Measurements from ENCODE around the gene SEPSECS. TPM values are rescaled to one million over a fixed set of nuclear protein-coding genes. Genes with fewer than 3 reads are reported as not detected.

Gene SEPSECS
- total and polyA plus RNA-seq, 2 of the 8 experiments (the other 6 are each of a cell fraction or from before 2014, with no cell fraction given), result 1.9 to 4.1 TPM

DNA sequence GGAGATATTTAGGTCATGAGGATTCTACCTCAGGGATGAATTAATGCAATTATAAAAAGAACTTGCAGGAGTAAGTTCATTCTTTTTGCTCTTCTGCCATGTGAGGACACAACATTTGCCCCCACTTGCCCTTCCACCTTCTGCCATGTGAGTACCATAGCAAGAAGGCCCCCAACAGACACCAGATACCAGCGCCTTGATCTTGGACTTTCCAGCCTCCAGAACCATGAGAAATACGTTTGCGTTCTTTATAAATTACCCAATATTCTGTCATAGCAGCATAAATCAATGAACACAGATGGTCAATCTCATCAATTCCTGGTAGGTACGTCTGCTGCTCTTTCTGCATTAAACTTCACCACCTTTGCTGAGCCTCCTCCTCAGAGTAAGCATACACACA, 5.7 kb upstream of the SEPSECS start:
- H3K27me3 ChIP-seq (replicated peaks in 1 of 4; ENCODE audit: control insufficient read depth in 3 of 4, extremely low read depth in 1 of 4, insufficient read depth in 3 of 4, low read length in 3 of 4), result no peaks in the 10 kb centered on the region
- no peak overlapping the region for H2BK120ac ChIP-seq (replicated peaks; ENCODE audit: low read depth, low read length)
- H3K23me2 ChIP-seq (ENCODE audit: low read depth, low read length), result no peaks in the 10 kb centered on the region; the same call in 1 of the 2 replicates
- no peak overlapping the region for H3K14ac ChIP-seq (ENCODE audit: insufficient read length)
- H3K9me3 ChIP-seq (ENCODE audit: insufficient read depth in 2 of 2, low read depth in 1 of 2, low read length in 1 of 2), result no peaks in the 10 kb centered on the region
- H3K79me1 ChIP-seq (ENCODE audit: low read depth, low read length), result no peaks in the 10 kb centered on the region
- CTCF ChIA-PET (ENCODE audit: partially characterized antibody), result no interaction called here
- no peaks in the 10 kb centered on the region for H3K79me2 ChIP-seq (ENCODE audit: control insufficient read depth in 1 of 2, insufficient read depth in 2 of 2, low read length in 2 of 2)
- no peak overlapping the region for H2BK15ac ChIP-seq (ENCODE audit: low read length)
- no peak overlapping the region for H4K8ac ChIP-seq (ENCODE audit: extremely low read depth, insufficient read depth, low read length)
- FAIRE-seq (no peak), DNase-seq (ENCODE audit: low read depth in 1 of 2, low spot score in 2 of 2) (no peak)
- no peak overlapping the region for H2AK5ac ChIP-seq (ENCODE audit: low read depth, low read length)
- TF ChIP-seq SIX5 (IDR thresholded peaks at IDR 0.05; ENCODE audit: low read depth, low read length), result no peak
- TF ChIP-seq GABPA (IDR thresholded peaks at IDR 0.05; ENCODE audit: borderline replicate concordance, insufficient read depth, low read length), result no peak
- no peak for TF ChIP-seq FOSL1 (IDR thresholded peaks at IDR 0.05; ENCODE audit: insufficient read depth, low read depth, low read length)
- no peak for TF ChIP-seq CREB1 (IDR thresholded peaks at IDR 0.05)
- TF ChIP-seq EZH2 (IDR thresholded peaks at IDR 0.05; ENCODE audit: low read depth, low read length, severe bottlenecking), result no peak
- TF ChIP-seq JUND (IDR thresholded peaks at IDR 0.05; ENCODE audit: low read length), result no peak
- no peak for TF ChIP-seq BACH1 (IDR thresholded peaks at IDR 0.05; ENCODE audit: low read length)
- no peak for TF ChIP-seq TEAD4 (IDR thresholded peaks at IDR 0.05; ENCODE audit: low read depth, low read length)
- no peak for TF ChIP-seq ASH2L (IDR thresholded peaks at IDR 0.05; ENCODE audit: low read length)
- POLR2A ChIA-PET (ENCODE audit: partially characterized antibody), result no interaction called here
- no peaks in the 10 kb centered on the region for H3K36me3 ChIP-seq (ENCODE audit: control insufficient read depth in 2 of 4, insufficient read depth in 4 of 4, low read length in 3 of 4)
- H4K91ac ChIP-seq (replicated peaks; ENCODE audit: insufficient read length, low read length), result no peak overlapping the region
- H3K23ac ChIP-seq (ENCODE audit: insufficient read length), result no peak overlapping the region
- no peak overlapping the region for H2BK20ac ChIP-seq (ENCODE audit: low read length)
- no peaks in the 10 kb centered on the region for H4K20me1 ChIP-seq (replicated peaks in 1 of 2; ENCODE audit: control insufficient read depth in 1 of 2, insufficient read depth in 2 of 2, low read length in 2 of 2)
- no peak overlapping the region for H3K4me2 ChIP-seq (ENCODE audit: insufficient read depth in 1 of 2, low read depth in 2 of 2, low read length in 2 of 2)
- no peak overlapping the region for H3K4ac ChIP-seq (replicated peaks; ENCODE audit: insufficient read length, low read depth, low read length)
- no peak overlapping the region for H3K4me3 ChIP-seq (ENCODE audit: extremely low read depth in 1 of 4, insufficient read depth in 2 of 4, low read depth in 3 of 4, low read length in 4 of 4)
- 92% methylated on average over 4 of the region's 4 CpGs; no CpG with 5 or more reads in 1 of the 2 experiments for WGBS, 2 experiments (ENCODE audit: extremely low coverage in 1 of 2, insufficient coverage in 1 of 2, insufficient read length in 1 of 2, insufficient replicate concordance in 2 of 2, low coverage in 1 of 2, low lambda C conversion rate in 2 of 2, missing lambda C conversion rate in 1 of 2)
- no peak overlapping the region for H3K9ac ChIP-seq (replicated peaks in 1 of 4; ENCODE audit: extremely low read depth in 1 of 4, low read depth in 3 of 4, low read length in 3 of 4)
- no peak overlapping the region for H3K27ac ChIP-seq (ENCODE audit: low read depth, low read length)
- H2BK5ac ChIP-seq (ENCODE audit: low read depth, low read length), result no peak overlapping the region
- no peak overlapping the region for H3K18ac ChIP-seq (ENCODE audit: extremely low read depth, low read length)
- no peak overlapping the region for H2AFZ ChIP-seq (ENCODE audit: low read length)
- no peak overlapping the region for H2BK12ac ChIP-seq (ENCODE audit: low read depth, low read length)
- H4K5ac ChIP-seq (ENCODE audit: insufficient read length, low read depth, low read length), result no peak overlapping the region
- H3K4me1 ChIP-seq (replicated peaks in 1 of 4; ENCODE audit: control insufficient read depth in 3 of 4, insufficient read depth in 4 of 4, low read length in 3 of 4), result peaks cover 0 to 3% (median 0%) of the 10 kb centered on the region in 4 experiments; a peak in 1 of 7 replicates
- no peak overlapping the region for H3K56ac ChIP-seq (replicated peaks; ENCODE audit: insufficient read length, low read depth, low read length)

Measured in H1 (cell line).